Measurements from ENCODE around the gene NRTN. TPM values are rescaled to one million over a fixed set of nuclear protein-coding genes. Genes with fewer than 3 reads are reported as not detected.

The NRTN gene
- total and polyA plus RNA-seq, 10 donors: 0.29 to 2.3 (median 0.32) TPM; not detected in 5

DNA sequence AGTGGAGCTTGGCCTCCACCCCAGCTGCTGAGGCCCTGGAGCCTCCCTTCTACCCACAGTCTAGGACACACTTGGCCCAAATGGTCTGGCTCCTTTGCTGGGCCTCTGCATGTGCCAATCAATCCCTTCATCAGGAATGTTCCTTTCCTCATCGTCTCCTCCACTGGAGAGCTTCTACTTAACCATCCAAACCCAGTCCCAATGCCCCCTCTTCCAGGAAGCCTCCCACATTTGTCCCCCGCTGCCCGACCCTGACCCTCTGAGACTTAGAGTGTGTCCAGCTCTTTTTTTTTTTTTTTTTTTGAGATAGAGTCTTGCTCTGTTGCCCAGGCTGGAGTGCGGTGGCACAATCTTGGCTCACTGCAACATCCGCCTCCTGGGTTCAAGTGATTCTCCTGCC, 16.4 kb upstream of the NRTN start:
- Histone ChIP-seq H3K4me3 (no peak overlapping the region), H3K27me3 (replicated peaks in 1 of 7) (no peaks in the 10 kb centered on the region), H3K9me3 (peaks cover 0 to 3% (median 0%) of the 10 kb centered on the region in 8 donors), H3K27ac (no peak overlapping the region), H3K36me3 (peaks cover 3 to 68% (median 65%) of the 10 kb centered on the region in 6 donors), H3K4me1 (peaks cover 6 to 16% (median 11%) of the 10 kb centered on the region in 6 donors)
- DNase-seq: no peak
- WGBS, 5 donors: 85 to 98% (median 96%) methylated on average over 5 of the region's 5 CpGs
- intact Hi-C loops (cut with DNase I; ENCODE audit: low total_unique reads): no loop called here
- TF ChIP-seq, protein P1, sequence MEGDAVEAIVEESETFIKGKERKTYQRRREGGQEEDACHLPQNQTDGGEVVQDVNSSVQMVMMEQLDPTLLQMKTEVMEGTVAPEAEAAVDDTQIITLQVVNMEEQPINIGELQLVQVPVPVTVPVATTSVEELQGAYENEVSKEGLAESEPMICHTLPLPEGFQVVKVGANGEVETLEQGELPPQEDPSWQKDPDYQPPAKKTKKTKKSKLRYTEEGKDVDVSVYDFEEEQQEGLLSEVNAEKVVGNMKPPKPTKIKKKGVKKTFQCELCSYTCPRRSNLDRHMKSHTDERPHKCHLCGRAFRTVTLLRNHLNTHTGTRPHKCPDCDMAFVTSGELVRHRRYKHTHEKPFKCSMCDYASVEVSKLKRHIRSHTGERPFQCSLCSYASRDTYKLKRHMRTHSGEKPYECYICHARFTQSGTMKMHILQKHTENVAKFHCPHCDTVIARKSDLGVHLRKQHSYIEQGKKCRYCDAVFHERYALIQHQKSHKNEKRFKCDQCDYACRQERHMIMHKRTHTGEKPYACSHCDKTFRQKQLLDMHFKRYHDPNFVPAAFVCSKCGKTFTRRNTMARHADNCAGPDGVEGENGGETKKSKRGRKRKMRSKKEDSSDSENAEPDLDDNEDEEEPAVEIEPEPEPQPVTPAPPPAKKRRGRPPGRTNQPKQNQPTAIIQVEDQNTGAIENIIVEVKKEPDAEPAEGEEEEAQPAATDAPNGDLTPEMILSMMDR (IDR thresholded peaks at IDR 0.05 in 8 of 11, conservative IDR thresholded peaks at IDR 0.05 in 3 of 11): no peak
- TF ChIP-seq POLR2AphosphoS5 (IDR thresholded peaks at IDR 0.05) (no peak), POLR2A (IDR thresholded peaks at IDR 0.05) (no peak)

DNA sequence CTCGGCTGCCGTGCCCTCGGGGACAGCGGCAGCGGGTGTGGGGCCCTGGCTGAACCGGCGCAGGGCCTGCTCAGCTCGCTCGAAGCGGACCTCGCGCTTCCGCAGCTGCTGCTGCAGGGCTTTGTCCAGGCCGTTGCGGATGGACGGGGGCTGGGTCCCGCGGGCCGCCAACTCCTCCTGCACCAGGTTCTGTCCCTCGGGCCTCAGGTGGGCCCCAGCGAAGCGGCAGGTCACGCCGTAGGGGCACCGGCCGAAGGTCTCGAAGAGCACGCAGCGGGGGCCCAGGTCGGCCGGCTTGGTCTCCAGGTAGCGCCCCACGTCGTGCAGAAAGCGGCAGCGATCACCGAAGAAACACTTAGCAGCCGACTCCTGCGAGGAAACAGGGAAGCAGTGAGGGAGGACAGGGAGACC, 15.5 kb upstream of the NRTN start:
- Histone ChIP-seq H3K36me3 (peaks cover 3 to 59% (median 57%) of the 10 kb centered on the region in 6 donors), H3K27me3 (replicated peaks in 1 of 7) (no peaks in the 10 kb centered on the region), H3K27ac (no peak overlapping the region), H3K4me1 (peaks cover 6 to 21% (median 11%) of the 10 kb centered on the region in 6 donors), H3K9me3 (peaks cover 0 to 3% (median 0%) of the 10 kb centered on the region in 8 donors), H3K4me3 (no peak overlapping the region)
- WGBS, 5 donors: 94 to 98% (median 96%) methylated on average over 28 to 39 of the region's 39 CpGs
- TF ChIP-seq POLR2A (IDR thresholded peaks at IDR 0.05): no peak
- TF ChIP-seq, protein P1 (IDR thresholded peaks at IDR 0.05 in 8 of 11, conservative IDR thresholded peaks at IDR 0.05 in 3 of 11): no peak
- no peak for TF ChIP-seq POLR2AphosphoS5 (IDR thresholded peaks at IDR 0.05)
- intact Hi-C loops (cut with DNase I; ENCODE audit: low total_unique reads): no loop called here
- DNase-seq: peak; percentile 83

DNA sequence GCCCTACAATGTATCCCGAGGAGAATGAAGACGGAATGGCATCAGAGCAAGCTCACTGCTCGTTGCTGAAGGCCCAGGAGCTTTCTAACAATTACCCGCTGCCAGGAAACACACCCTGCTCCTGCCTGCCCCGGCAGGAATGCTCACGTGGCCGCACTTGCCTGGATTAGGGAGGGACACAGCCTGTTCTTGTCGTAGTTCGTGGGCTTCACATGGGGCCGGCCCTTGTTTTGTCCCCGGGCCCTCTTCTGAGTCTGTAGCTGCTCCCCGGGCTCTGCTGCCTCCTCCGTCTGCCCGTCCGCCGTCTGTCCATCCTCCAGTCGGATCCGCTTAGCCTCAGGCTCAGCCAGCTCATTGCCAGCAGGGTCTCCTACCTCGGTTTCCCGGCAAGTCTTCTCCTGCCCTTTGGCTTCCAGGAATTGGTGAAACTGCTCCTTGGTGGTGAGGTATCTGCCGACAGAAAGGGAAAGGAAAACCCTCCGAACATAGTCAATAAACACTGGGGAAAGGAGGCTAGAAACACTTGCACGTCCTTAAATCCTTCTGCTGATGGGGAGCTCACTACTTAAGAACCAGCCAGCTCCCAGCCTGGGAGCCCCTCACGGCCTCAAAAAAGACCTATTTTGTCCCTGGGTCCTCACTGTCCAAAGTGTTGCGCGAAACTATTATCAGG, 14.8 kb upstream of the NRTN start:
- Histone ChIP-seq H3K27me3 (replicated peaks in 1 of 7) (no peaks in the 10 kb centered on the region), H3K36me3 (peaks cover 3 to 52% (median 50%) of the 10 kb centered on the region in 6 donors), H3K4me3 (peak overlapping the region; percentile 40 to 94 (median 86)), H3K9me3 (peaks cover 0 to 3% (median 0%) of the 10 kb centered on the region in 8 donors), H3K4me1 (peaks cover 6 to 23% (median 11%) of the 10 kb centered on the region in 6 donors), H3K27ac (peak overlapping the region in 7 of 8 donors; percentile 97 to 99 (median 99))
- TF ChIP-seq POLR2AphosphoS5 (IDR thresholded peaks at IDR 0.05): no peak
- no peak for TF ChIP-seq POLR2A (IDR thresholded peaks at IDR 0.05)
- TF ChIP-seq, protein P1 (IDR thresholded peaks at IDR 0.05 in 8 of 11, conservative IDR thresholded peaks at IDR 0.05 in 3 of 11): no peak
- intact Hi-C loops (cut with DNase I; ENCODE audit: low total_unique reads): no loop called here
- DNase-seq: peak; percentile 85
- WGBS, 5 donors: 80 to 90% (median 83%) methylated on average over 25 to 26 of the region's 26 CpGs

All from spleen (tissue), 11 donors.